ENCODE data around the gene TGFBR3L. TPM values are rescaled to one million over a fixed set of nuclear protein-coding genes. Genes with fewer than 3 reads are reported as not detected.

The TGFBR3L gene
- total and polyA plus RNA-seq, 2 of the 13 experiments (the other 11 are each of a cell fraction or from before 2014, with no cell fraction given) = 0.20 to 1.0 TPM

GRCh38 chr19:7918615-7919421 is 4.2 kb downstream of the TGFBR3L start (continued):
- TF ChIP-seq FOXP1 (IDR thresholded peaks at IDR 0.05) = no peak
- TF ChIP-seq FOXP1 (CRISPR knock-in tag; IDR thresholded peaks at IDR 0.05) = peak; percentile 32; the same call in 1 of the 2 replicates
- no peak for TF ChIP-seq PRPF4 (IDR thresholded peaks at IDR 0.05; ENCODE audit: low read depth, low read length, poor library complexity, severe bottlenecking)
- TF ChIP-seq SALL2 (CRISPR knock-in tag; IDR thresholded peaks at IDR 0.05) = peak; percentile 32; the same call in 1 of the 2 replicates
- TF ChIP-seq MIER3 (CRISPR knock-in tag; IDR thresholded peaks at IDR 0.05; ENCODE audit: borderline replicate concordance) = no peak; the same call in 1 of the 2 replicates
- no peak for TF ChIP-seq ZKSCAN8 (CRISPR knock-in tag; IDR thresholded peaks at IDR 0.05; ENCODE audit: borderline replicate concordance)
- TF ChIP-seq ZNF225 (CRISPR knock-in tag; IDR thresholded peaks at IDR 0.05) = no peak
- no peak for TF ChIP-seq ZNF256 (CRISPR knock-in tag; conservative IDR thresholded peaks at IDR 0.05)
- TF ChIP-seq MLX (CRISPR knock-in tag; IDR thresholded peaks at IDR 0.05) = no peak
- no peak for TF ChIP-seq ZNF724P (CRISPR knock-in tag; IDR thresholded peaks at IDR 0.05; ENCODE audit: borderline replicate concordance)
- no peak for TF ChIP-seq PPARG (CRISPR knock-in tag; conservative IDR thresholded peaks at IDR 0.05)
- no peak for TF ChIP-seq RCOR2 (CRISPR knock-in tag; IDR thresholded peaks at IDR 0.05)
- TF ChIP-seq PHF5A (CRISPR knock-in tag; IDR thresholded peaks at IDR 0.05; ENCODE audit: low read depth, unreplicated experiment) = peak; percentile 45
- no peak for TF ChIP-seq GATA4 (IDR thresholded peaks at IDR 0.05; ENCODE audit: borderline replicate concordance, low read depth)
- no peak for TF ChIP-seq IRF1 (CRISPR knock-in tag; IDR thresholded peaks at IDR 0.05; ENCODE audit: low read depth)
- peak; percentile 72; the same call in 1 of the 2 replicates for TF ChIP-seq MTA1 (CRISPR knock-in tag; IDR thresholded peaks at IDR 0.05; ENCODE audit: borderline replicate concordance)
- no peak for TF ChIP-seq IKZF1 (IDR thresholded peaks at IDR 0.05)
- no peak for TF ChIP-seq ATF1 (CRISPR knock-in tag; IDR thresholded peaks at IDR 0.05)
- peak; percentile 31; the same call in 1 of the 2 replicates for TF ChIP-seq MED13 (CRISPR knock-in tag; IDR thresholded peaks at IDR 0.05)
- no peak for TF ChIP-seq KLF9 (CRISPR knock-in tag; IDR thresholded peaks at IDR 0.05; ENCODE audit: low read depth)
- TF ChIP-seq ZNF607 (CRISPR knock-in tag; IDR thresholded peaks at IDR 0.05; ENCODE audit: borderline replicate concordance) = peak; percentile 94
- no peak for TF ChIP-seq ELK4 (CRISPR knock-in tag; IDR thresholded peaks at IDR 0.05; ENCODE audit: borderline replicate concordance)
- peak; percentile 63 for TF ChIP-seq RXRB (CRISPR knock-in tag; IDR thresholded peaks at IDR 0.05; ENCODE audit: borderline replicate concordance)
- TF ChIP-seq ZNF670 (CRISPR knock-in tag; IDR thresholded peaks at IDR 0.05; ENCODE audit: borderline replicate concordance) = no peak
- no peak for TF ChIP-seq CEBPZ (IDR thresholded peaks at IDR 0.05; ENCODE audit: low read length)
- peak; percentile 36 for TF ChIP-seq ZNF781 (CRISPR knock-in tag; IDR thresholded peaks at IDR 0.05; ENCODE audit: borderline replicate concordance, not compliant biosample characterization)
- TF ChIP-seq SP5 (CRISPR knock-in tag; IDR thresholded peaks at IDR 0.05; ENCODE audit: borderline replicate concordance, low read depth) = peak; percentile 100

Data from HepG2 (cell line).